ENCODE results near the gene DDX54.
"Not testable (repeated sequence)": the region's sequence is repeated elsewhere in the genome, so short reads cannot be mapped to it uniquely, and the experiment has no call there.

The DDX54 gene

DNA sequence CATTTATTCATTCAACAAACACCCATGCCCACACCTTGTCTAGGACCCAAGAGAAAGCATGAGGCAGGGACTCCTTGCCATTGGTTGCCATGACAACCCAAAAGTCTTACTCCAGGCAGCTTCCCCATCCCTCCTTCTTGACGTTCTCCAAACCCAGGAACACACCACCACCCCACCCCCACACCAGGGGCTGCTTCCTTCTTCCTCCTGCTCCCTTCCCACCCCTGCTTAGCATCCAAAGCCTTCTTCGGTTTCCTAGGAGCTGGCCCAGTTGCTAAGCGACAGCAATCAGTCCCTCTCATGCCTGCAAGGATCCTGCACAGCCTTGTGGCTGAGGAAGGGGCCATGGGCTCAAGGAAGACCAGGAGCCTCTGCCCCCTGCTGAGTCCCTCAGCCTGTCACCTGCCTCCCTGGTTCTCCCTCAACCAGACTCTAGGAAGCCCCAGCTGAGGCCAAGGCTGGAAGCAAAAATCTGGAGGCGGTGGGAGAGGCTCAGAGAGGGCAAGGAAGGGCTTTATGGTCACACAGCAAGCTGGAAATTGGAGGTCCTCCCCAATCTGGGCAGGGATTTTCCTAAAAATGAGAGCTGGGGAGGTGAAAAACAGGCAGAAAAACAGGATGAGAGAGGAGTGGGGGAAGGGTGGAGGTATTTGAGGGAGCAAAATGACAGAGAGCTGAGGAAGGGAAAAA is 65.2 kb downstream of the DDX54 start:
- Histone ChIP-seq H3K36me3 (ENCODE audit: insufficient read depth, low read length) (no peaks in the 10 kb centered on the region), H3K4me2 (ENCODE audit: low read length) (no peak overlapping the region), H3K4me3 (ENCODE audit: low read length) (no peak overlapping the region), H3K4me1 (ENCODE audit: control insufficient read depth, insufficient read depth, low read length) (no peaks in the 10 kb centered on the region), H3K9me3 (replicated peaks; ENCODE audit: low read length) (no peaks in the 10 kb centered on the region), H3K27me3 (ENCODE audit: control insufficient read depth, insufficient read depth, low read length) (peaks cover 8% of the 10 kb centered on the region), H3K9ac (ENCODE audit: low read depth, low read length) (no peak overlapping the region)

DNA sequence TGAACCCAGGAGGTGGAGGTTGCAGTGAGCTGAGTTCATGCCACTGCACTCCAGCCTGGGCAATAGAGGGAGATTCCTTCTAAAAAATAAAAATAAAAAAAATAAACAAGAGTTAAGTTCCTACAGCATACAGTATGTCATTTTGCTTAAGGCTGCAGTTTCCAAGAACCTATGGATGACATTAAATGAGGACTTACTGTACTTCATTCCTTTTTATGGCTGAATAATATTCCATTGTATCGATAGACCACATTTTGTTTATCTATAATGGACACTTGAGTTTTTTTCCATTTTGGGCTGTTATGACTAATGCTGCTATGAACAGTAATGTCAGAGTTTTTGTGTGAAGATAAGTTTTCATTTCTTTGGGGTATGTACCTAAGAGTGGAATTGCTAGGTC is 67.1 kb downstream of the DDX54 start:
- peaks cover 11% of the 10 kb centered on the region for H3K27me3 ChIP-seq (ENCODE audit: control insufficient read depth, insufficient read depth, low read length)
- no peaks in the 10 kb centered on the region for H3K36me3 ChIP-seq (ENCODE audit: insufficient read depth, low read length)
- no peaks in the 10 kb centered on the region for H3K4me1 ChIP-seq (ENCODE audit: control insufficient read depth, insufficient read depth, low read length)
- no peak overlapping the region for H3K4me3 ChIP-seq (ENCODE audit: low read length)
- H3K4me2 ChIP-seq (ENCODE audit: low read length) = no peak overlapping the region
- H3K9ac ChIP-seq (ENCODE audit: low read depth, low read length) = no peak overlapping the region
- H3K9me3 ChIP-seq (replicated peaks; ENCODE audit: low read length) = no peaks in the 10 kb centered on the region

DNA sequence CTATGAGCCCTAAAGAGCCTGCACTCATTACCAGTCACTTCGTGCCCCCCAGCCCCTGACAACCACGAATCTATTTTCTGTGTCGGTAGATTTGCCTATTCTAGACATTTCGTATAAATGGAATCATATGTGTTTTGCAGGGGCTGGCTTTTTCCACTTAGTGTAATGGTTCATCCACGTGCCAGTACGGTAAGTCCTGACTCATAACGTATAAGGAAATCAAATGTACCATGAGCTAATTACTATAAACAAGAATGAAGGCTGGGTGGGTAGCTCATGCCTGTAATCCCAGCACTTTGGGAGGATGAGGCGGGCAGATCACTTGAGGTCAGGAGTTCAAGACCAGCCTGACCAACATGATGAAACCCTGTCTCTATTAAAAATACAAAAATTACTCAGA is 67.6 kb downstream of the DDX54 start:
- not testable (repeated sequence) for H3K4me1 ChIP-seq (ENCODE audit: control insufficient read depth, insufficient read depth, low read length); H3K9ac ChIP-seq (ENCODE audit: low read depth, low read length); H3K4me2 ChIP-seq (ENCODE audit: low read length); H3K36me3 ChIP-seq (ENCODE audit: insufficient read depth, low read length); H3K4me3 ChIP-seq (ENCODE audit: low read length); H3K9me3 ChIP-seq (replicated peaks; ENCODE audit: low read length)
- H3K27me3 ChIP-seq (ENCODE audit: control insufficient read depth, insufficient read depth, low read length) = peaks cover 13% of the 10 kb centered on the region

DNA sequence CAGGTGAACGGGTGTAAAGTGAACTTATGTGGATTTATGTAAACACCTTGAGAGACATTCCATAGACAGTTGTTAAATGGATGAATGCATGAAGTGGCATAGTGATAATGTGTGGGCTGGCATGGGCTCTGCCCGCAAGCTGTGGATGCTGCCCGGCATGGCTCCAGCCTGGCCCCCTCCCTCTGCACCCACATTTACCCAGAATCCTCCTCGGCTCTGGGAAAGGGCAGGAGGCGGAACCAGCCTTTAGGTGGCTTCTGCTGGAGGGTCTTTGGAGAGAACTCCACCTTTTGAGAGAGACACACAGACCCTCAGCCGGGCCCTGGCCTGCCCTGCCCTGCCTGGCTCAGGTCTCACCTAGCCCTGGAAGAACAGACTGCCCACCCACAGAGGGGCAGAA is 68.4 kb downstream of the DDX54 start:
- Histone ChIP-seq H3K4me1 (ENCODE audit: control insufficient read depth, insufficient read depth, low read length) (no peaks in the 10 kb centered on the region), H3K4me2 (ENCODE audit: low read length) (no peak overlapping the region), H3K9ac (ENCODE audit: low read depth, low read length) (no peak overlapping the region), H3K4me3 (ENCODE audit: low read length) (no peak overlapping the region), H3K36me3 (ENCODE audit: insufficient read depth, low read length) (no peaks in the 10 kb centered on the region), H3K27me3 (ENCODE audit: control insufficient read depth, insufficient read depth, low read length) (peaks cover 18% of the 10 kb centered on the region), H3K9me3 (replicated peaks; ENCODE audit: low read length) (no peaks in the 10 kb centered on the region)

DNA sequence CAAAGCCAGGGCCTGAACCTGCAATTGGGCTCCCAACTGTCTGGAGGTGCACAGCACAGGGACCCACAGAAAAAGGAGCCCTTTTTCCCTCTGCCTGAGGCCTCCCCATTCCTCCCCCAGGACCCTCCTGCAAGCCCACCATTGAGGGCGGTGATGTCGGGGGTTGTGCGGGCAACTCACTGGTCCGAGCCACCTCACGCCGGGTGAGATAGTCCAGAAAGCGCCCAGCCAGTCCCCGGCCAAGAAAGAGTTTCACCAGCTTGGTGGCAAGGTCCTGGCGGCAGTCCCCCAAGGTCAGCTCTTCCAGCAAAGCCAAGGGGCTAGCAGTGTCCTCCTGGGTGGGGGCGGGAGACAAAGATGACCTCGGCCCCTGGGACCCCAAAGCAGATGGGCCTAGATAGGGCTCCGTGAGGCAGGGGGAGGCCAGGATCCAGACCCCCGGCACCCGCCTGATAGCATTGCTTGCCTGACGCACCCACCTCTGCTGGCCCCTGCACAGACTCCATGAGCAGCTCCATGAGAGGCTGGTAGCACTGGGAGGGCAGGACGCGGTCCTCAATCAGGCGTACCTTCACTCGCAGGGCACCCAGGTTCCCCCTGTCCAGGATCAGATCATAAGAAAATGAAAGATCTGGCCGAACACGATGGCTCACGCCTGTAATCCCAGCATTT is 69.7 kb downstream of the DDX54 start:
- Histone ChIP-seq H3K27me3 (ENCODE audit: control insufficient read depth, insufficient read depth, low read length) (peaks cover 25% of the 10 kb centered on the region), H3K4me3 (ENCODE audit: low read length) (no peak overlapping the region)

DNA sequence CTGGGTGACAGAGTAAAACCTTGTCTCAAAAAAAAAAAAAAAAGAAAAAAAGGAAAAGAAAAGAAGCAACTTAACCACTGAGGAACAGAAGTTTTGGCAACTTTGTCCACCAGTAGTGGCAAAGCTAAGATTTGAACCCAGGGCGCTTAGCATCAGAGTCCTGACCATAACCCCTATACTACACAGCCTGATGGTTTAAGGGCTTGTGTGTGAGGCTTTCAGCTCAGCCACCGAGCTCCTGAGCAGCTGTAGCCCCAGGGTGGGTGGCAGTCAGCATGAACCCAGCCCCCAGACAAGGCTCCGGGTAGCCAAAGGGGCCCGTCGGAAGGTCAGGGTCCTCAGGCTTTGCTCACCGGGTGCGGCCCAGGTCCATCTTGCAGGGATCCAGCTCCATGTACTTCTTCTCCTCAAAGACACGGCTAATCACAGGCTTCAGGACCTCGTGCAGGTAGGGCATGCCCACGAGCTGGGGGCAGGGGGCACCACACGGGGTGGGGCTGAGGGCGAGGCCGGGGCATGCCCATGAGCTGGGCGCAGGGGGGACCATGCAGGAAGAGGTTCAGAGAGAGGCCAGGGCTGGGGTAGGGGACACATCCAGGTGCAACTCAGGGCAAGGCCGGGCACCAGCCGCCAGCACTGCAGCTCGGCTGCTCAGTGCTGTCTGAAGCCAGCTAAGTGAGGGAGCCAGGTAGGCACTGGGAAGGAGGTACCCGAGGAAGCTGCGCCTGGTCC is 70.7 kb downstream of the DDX54 start:
- Histone ChIP-seq H3K36me3 (ENCODE audit: insufficient read depth, low read length) (no peaks in the 10 kb centered on the region), H3K9ac (ENCODE audit: low read depth, low read length) (no peak overlapping the region), H3K4me1 (ENCODE audit: control insufficient read depth, insufficient read depth, low read length) (no peaks in the 10 kb centered on the region), H3K27me3 (ENCODE audit: control insufficient read depth, insufficient read depth, low read length) (peaks cover 22% of the 10 kb centered on the region), H3K9me3 (replicated peaks; ENCODE audit: low read length) (no peaks in the 10 kb centered on the region), H3K4me2 (ENCODE audit: low read length) (no peak overlapping the region), H3K4me3 (ENCODE audit: low read length) (no peak overlapping the region)

More for the DNA sequence above, 69.7 kb downstream of the DDX54 start:
- Histone ChIP-seq H3K9me3 (replicated peaks; ENCODE audit: low read length) (no peaks in the 10 kb centered on the region), H3K4me2 (ENCODE audit: low read length) (no peak overlapping the region), H3K36me3 (ENCODE audit: insufficient read depth, low read length) (no peaks in the 10 kb centered on the region), H3K4me1 (ENCODE audit: control insufficient read depth, insufficient read depth, low read length) (no peaks in the 10 kb centered on the region), H3K9ac (ENCODE audit: low read depth, low read length) (no peak overlapping the region)

DNA sequence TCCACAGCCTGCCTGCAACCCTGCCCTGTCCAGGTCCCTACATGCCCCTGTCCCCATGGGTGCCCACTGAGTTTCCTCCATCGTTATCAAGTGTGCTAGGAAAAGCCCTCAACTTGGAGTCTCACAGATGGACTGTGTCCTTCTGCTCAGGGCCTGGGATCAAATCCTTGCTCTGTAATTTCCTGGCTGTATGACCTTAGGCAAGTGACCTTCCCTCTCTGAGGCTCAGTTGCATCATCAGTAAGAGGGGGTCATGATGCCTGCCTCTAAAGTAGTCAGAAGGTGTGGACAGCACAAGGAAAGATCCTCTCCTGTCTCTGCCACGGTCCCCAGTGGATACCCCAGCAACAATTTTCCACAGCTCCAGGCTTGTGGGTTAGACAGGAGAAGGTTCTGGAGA is 71.9 kb downstream of the DDX54 start:
- H3K4me3 ChIP-seq (ENCODE audit: low read length) = no peak overlapping the region
- H3K36me3 ChIP-seq (ENCODE audit: insufficient read depth, low read length) = no peaks in the 10 kb centered on the region
- no peak overlapping the region for H3K4me2 ChIP-seq (ENCODE audit: low read length)
- H3K9ac ChIP-seq (ENCODE audit: low read depth, low read length) = no peak overlapping the region
- H3K4me1 ChIP-seq (ENCODE audit: control insufficient read depth, insufficient read depth, low read length) = no peaks in the 10 kb centered on the region
- no peaks in the 10 kb centered on the region for H3K9me3 ChIP-seq (replicated peaks; ENCODE audit: low read length)
- H3K27me3 ChIP-seq (ENCODE audit: control insufficient read depth, insufficient read depth, low read length) = peaks cover 28% of the 10 kb centered on the region

DNA sequence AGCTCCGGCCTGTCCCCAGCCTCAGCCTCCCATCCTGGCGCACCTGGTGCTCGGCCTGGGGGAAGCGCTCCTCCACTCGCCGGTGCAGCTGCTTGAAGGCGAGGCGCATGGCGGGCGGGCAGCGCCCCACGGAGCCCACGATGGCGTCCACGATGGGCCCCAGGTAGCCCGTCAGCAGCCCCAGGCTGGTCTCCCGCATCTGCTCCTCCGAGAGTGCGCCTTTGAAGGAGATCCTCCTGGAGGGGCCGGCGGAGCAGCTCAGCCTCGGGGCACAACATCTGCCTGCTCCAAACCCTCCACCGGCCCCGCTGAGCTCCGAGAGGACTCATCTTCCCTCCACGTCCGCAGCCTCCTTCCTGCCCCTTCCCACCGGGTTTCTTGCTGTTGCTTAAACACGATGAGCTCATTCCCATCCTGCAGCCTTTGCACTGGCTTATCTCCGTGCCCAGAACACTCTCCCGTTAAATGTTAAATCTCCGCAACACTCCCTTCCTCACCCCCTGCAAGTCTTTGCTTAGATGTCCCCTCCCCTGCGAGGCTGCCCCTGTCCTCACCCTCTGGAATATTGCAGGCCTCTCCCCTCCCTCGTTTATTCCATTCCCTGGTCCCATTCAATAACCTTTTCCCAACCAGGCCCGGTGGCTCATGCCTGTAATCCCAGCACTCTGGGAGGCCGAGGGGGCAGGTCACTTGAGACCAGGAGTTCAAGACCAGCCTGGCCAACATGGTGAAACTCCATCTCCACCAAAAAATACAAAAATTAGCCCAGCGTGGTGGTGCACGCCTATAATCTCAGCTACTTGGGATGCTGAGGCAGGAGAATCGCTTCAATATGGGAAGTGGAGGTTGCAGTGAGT is 73.0 kb downstream of the DDX54 start:
- Histone ChIP-seq H3K4me3 (ENCODE audit: low read length) (no peak overlapping the region), H3K4me1 (ENCODE audit: control insufficient read depth, insufficient read depth, low read length) (no peaks in the 10 kb centered on the region), H3K4me2 (ENCODE audit: low read length) (no peak overlapping the region), H3K36me3 (ENCODE audit: insufficient read depth, low read length) (no peaks in the 10 kb centered on the region), H3K9ac (ENCODE audit: low read depth, low read length) (no peak overlapping the region), H3K27me3 (ENCODE audit: control insufficient read depth, insufficient read depth, low read length) (peaks cover 32% of the 10 kb centered on the region), H3K9me3 (replicated peaks; ENCODE audit: low read length) (no peaks in the 10 kb centered on the region)

DNA sequence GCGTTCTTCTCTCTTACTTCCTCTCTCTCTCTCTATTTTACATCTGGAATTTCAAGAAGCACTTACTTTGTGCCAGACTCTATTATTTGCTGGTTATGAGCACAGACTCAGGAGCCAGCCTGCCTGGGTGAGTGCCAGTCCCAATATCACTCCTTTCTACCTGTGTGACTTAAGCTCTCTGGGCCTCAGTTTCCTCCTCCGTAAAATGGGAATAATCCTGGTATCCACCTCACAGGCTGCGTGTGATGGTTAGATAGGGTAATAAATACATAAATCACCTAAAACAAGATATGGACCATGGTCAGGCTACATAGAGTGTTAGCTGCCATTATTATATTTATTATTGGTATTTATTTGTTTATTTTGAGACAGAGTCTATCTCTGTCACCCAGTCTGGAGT is 74.0 kb downstream of the DDX54 start:
- Histone ChIP-seq H3K4me3 (ENCODE audit: low read length) (no peak overlapping the region), H3K9ac (ENCODE audit: low read depth, low read length) (no peak overlapping the region), H3K4me2 (ENCODE audit: low read length) (no peak overlapping the region), H3K4me1 (ENCODE audit: control insufficient read depth, insufficient read depth, low read length) (no peaks in the 10 kb centered on the region), H3K27me3 (ENCODE audit: control insufficient read depth, insufficient read depth, low read length) (peaks cover 38% of the 10 kb centered on the region), H3K9me3 (replicated peaks; ENCODE audit: low read length) (no peaks in the 10 kb centered on the region), H3K36me3 (ENCODE audit: insufficient read depth, low read length) (no peaks in the 10 kb centered on the region)

DNA sequence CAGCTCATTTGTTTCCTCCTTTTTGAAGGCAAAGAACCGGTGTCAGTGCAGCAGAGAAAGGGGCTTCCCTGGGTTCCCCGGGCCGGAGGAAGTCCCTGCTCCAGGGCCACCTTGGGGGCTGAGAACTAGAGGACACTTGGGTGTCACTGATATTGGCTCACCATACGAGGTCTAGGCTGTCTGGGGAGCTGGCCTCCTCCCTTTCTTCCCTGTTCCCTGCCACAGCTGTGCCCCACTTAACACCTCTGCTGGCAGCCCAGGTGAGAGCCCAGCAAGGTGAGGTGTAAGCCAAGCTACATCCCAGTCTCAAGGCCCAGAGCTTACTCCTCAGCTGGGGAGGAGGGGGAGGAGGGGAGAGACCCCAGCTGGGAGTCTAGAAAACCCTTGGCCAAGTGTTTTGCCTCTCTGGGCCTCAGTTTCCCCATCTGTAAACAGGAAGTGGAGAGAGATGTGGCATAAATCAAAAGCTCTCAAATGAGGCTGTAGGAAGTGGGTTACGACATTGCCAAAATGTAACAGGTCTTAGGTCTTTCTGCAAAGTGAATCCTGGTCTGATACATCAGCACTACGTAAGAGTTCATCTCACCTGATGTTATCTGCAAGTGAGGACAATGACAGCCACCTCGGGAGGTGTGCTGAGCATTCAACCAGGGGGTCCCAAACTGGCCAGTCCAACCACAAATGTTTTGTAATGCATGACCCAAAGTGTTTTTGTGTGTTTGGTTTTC is 75.2 kb downstream of the DDX54 start:
- Histone ChIP-seq H3K4me2 (ENCODE audit: low read length) (no peak overlapping the region), H3K36me3 (ENCODE audit: insufficient read depth, low read length) (no peaks in the 10 kb centered on the region), H3K9me3 (replicated peaks; ENCODE audit: low read length) (no peaks in the 10 kb centered on the region), H3K9ac (ENCODE audit: low read depth, low read length) (no peak overlapping the region), H3K4me1 (ENCODE audit: control insufficient read depth, insufficient read depth, low read length) (no peaks in the 10 kb centered on the region), H3K27me3 (ENCODE audit: control insufficient read depth, insufficient read depth, low read length) (peaks cover 44% of the 10 kb centered on the region), H3K4me3 (ENCODE audit: low read length) (no peak overlapping the region)

DNA sequence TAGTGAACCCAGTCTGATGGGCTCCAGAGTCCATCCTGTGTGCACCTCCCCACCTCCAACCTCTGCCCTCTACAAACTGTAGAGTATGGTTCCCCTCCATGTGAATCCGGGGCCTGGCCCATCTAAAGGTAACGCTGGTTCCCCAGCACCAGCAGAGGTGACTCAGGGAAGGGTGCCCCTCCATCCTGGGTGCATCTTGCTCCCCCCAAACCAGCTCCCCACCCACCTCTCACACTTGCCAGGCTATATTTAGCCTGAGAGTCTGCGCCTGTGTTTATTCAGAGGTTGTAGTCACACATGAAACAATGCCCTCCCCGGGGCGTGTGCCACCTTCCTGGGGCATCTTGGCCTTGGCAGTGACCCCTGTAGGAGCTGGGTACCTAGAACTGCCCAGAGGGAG is 75.9 kb downstream of the DDX54 start:
- no peaks in the 10 kb centered on the region for H3K9me3 ChIP-seq (replicated peaks; ENCODE audit: low read length)
- no peaks in the 10 kb centered on the region for H3K36me3 ChIP-seq (ENCODE audit: insufficient read depth, low read length)
- H3K4me1 ChIP-seq (ENCODE audit: control insufficient read depth, insufficient read depth, low read length) = no peaks in the 10 kb centered on the region
- H3K4me3 ChIP-seq (ENCODE audit: low read length) = no peak overlapping the region
- H3K27me3 ChIP-seq (ENCODE audit: control insufficient read depth, insufficient read depth, low read length) = peaks cover 44% of the 10 kb centered on the region
- H3K9ac ChIP-seq (ENCODE audit: low read depth, low read length) = no peak overlapping the region
- no peak overlapping the region for H3K4me2 ChIP-seq (ENCODE audit: low read length)
